DMS 273 treated with DMSO at 0.1 percent for 48 hours (cell line): Measurements from ENCODE around the gene FITM2.
A peak's percentile ranks its signal among the peaks of the same experiment; 100 is the strongest.
"Not testable (repeated sequence)": the region's sequence is repeated elsewhere in the genome, so short reads cannot be mapped to it uniquely, and the experiment has no call there.

ENCODE experiments used
- DNase-seq: peaks from one replicate; lab custom pipeline; 2025; lab: John Stamatoyannopoulos, UW

The FITM2 gene

GRCh38 chr20:44310664-44311639, at the start of gene FITM2:
TSS of gene FITM2 (minus strand) at chr20:44311202. CDS start at chr20:44311148, 54 bp downstream.
- peak; percentile 91 for DNase-seq

- DNase-seq: no peak
These were observed 49.2 kb upstream of the FITM2 start for GRCh38 chr20:44360221-44360620.

GRCh38 chr20:44358776-44359175, 47.8 kb upstream of the FITM2 start:
- no peak for DNase-seq

GRCh38 chr20:44357555-44358125, 46.6 kb upstream of the FITM2 start:
- no peak for DNase-seq

- no peak for DNase-seq
These were observed 46.0 kb upstream of the FITM2 start for GRCh38 chr20:44357020-44357419.

GRCh38 chr20:44356353-44356723, 45.3 kb upstream of the FITM2 start:
- no peak for DNase-seq

- DNase-seq: no peak
These were observed 44.7 kb upstream of the FITM2 start, which contains the start of gene HNF4A for GRCh38 chr20:44355498-44356352. TSS of gene HNF4A (plus strand) at chr20:44355699. CDS start at chr20:44355805, 106 bp downstream.

GRCh38 chr20:44354979-44355497, 44.0 kb upstream of the FITM2 start:
- no peak for DNase-seq

- no peak for DNase-seq
These were observed 39.6 kb upstream of the FITM2 start for GRCh38 chr20:44350567-44350966.

GRCh38 chr20:44349349-44349748, 38.3 kb upstream of the FITM2 start:
- no peak for DNase-seq

- no peak for DNase-seq
These were observed 37.2 kb upstream of the FITM2 start for GRCh38 chr20:44348168-44348659.

GRCh38 chr20:44345941-44346340, 34.9 kb upstream of the FITM2 start:
- DNase-seq: not testable (repeated sequence)

- no peak for DNase-seq
These were observed 34.1 kb upstream of the FITM2 start for GRCh38 chr20:44345147-44345546.

- DNase-seq: no peak
These were observed 33.7 kb upstream of the FITM2 start for GRCh38 chr20:44344723-44345122.

- DNase-seq: no peak
These were observed 32.2 kb upstream of the FITM2 start for GRCh38 chr20:44343162-44343675.

- DNase-seq: no peak
These were observed 31.2 kb upstream of the FITM2 start for GRCh38 chr20:44342248-44342647.

GRCh38 chr20:44336725-44337380, 25.9 kb upstream of the FITM2 start, which contains the start of gene R3HDML:
TSS of gene R3HDML (plus strand) at chr20:44337043. CDS start at chr20:44337158, 115 bp downstream.
- DNase-seq: no peak

GRCh38 chr20:44336086-44336485, 25.1 kb upstream of the FITM2 start:
- no peak for DNase-seq

- no peak for DNase-seq
These were observed 24.7 kb upstream of the FITM2 start for GRCh38 chr20:44335675-44336074.

- no peak for DNase-seq
These were observed 23.7 kb upstream of the FITM2 start for GRCh38 chr20:44334709-44335108.

- DNase-seq: no peak
These were observed 23.3 kb upstream of the FITM2 start for GRCh38 chr20:44334306-44334705.
